RWPE2 (cell line): Measurements from ENCODE around the gene GBA2.

ENCODE experiments used
- ATAC-seq: fragments of 200-7000 bp; cut with Tn5 transposase; 3 replicates; pipeline ENCODE4 v1.9.1; 2021; ENCODE audit warnings: low read depth
- DNase-seq: peaks from one replicate; pipeline ENCODE4 v3.0.0-alpha.2; 2020; ENCODE audit warnings: low spot score
- H3K27ac ChIP-seq: fragments of 450-650 bp; 2 replicates; pipeline ENCODE4 v1.5.1; 2017; ENCODE audit warnings: mild to moderate bottlenecking; ENCODE audit not compliant: poor library complexity, severe bottlenecking
- H3K27me3 ChIP-seq: fragments of 250-450 bp; sonication (Bioruptor Pico); 2 replicates; pipeline ENCODE4 v1.5.1; 2021; ENCODE audit warnings: mild to moderate bottlenecking, moderate library complexity; ENCODE audit not compliant: insufficient read depth, poor library complexity, severe bottlenecking
- H3K36me3 ChIP-seq: fragments of 250-450 bp; sonication (Bioruptor Pico); 2 replicates; pipeline ENCODE4 v1.5.1; 2020; ENCODE audit warnings: low read depth, mild to moderate bottlenecking, moderate library complexity
- H3K4me1 ChIP-seq: fragments of 250-450 bp; sonication (Bioruptor Pico); 2 replicates; pipeline ENCODE4 v1.5.1; 2021; ENCODE audit warnings: mild to moderate bottlenecking, moderate library complexity; ENCODE audit not compliant: insufficient read depth, poor library complexity, severe bottlenecking
- H3K4me3 ChIP-seq: fragments of 250-450 bp; sonication (Bioruptor Pico); 2 replicates; pipeline ENCODE4 v1.5.1; 2021; ENCODE audit warnings: mild to moderate bottlenecking, moderate library complexity; ENCODE audit not compliant: severe bottlenecking
- H3K9me3 ChIP-seq: fragments of 250-450 bp; sonication (Bioruptor Pico); 2 replicates; pipeline ENCODE4 v1.5.1; 2021; ENCODE audit warnings: mild to moderate bottlenecking, moderate library complexity; ENCODE audit not compliant: severe bottlenecking
- TF ChIP-seq, protein P1 (sequence below): fragments of 450-650 bp; IDR thresholded peaks from one replicate; pipeline ENCODE4 v1.5.1; 2017; ENCODE audit warnings: mild to moderate bottlenecking, moderate library complexity; ENCODE audit not compliant: poor library complexity, severe bottlenecking

GBA2 gene

DNA sequence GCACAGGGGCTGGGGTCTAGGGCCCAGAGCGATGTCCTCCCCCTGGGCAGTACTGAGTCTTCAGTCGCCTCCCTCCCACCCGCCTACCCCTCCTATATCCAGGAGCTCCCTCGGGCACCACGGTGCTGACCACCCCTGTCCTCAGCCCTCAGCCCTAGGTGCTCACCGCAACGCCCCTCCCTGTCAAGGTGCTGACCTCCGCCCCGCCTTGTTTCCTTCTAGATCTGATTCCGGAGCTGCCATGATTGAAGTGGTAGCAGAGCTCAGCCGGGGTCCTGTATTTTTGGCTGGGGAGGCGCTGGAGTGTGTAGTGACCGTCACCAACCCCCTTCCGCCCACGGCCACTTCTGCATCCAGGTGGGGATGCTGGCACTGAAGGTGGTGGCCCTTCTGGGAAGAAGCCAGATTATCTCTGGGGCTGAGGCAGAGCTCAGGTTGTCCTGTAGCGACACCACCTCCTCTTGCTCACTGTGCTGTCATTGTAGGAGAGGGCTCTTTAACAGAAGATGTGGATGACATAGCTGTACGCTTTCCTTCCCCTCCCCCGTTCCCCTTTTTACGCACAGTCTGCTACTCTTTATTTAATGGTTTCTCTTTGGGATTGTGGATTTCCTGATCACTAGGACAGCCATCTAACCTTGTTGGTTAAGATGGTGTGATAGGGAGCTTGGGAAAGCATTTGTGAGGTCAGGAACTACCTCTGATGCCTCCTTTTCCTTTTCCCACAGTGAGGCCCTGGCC lies 657 bp upstream of the GBA2 start:
- Histone ChIP-seq H3K27ac (peak overlapping the region; percentile 77), H3K36me3 (peaks cover 58% of the 10 kb centered on the region)
- no peak for DNase-seq

DNA sequence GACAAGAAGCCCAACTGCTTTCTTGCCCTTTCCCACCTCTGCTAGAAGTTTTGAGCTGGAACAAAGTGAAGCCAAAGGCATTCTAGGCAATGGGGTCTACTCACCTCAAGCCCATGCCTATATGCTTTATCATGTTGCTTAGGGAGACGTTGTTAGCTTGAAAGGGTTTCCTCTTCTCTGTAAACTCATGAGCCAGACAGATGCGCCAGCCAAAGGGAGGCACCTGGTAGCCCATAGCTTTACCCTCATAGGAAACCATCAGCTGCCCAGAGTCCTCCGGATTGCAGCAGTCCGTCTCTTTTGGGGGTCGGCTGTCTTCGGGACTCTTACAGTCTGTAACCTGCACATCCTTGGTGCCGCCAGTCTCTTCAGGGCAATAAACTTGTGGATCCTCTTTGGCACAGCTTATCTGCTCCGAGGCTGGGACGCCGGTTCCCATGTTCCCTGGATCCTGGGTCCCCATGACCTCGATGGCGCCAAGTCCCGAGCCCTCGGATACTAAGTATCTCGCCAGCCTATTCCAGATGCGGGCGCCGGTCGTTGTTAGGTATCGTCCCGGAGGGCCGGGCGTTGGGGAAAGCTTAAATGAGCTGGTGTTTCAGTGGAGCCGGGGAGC lies 678 bp downstream of the GBA2 start:
- no peaks in the 10 kb centered on the region for H3K9me3 ChIP-seq
- no peaks in the 10 kb centered on the region for H3K27me3 ChIP-seq
- DNase-seq: no peak
- peaks cover 67% of the 10 kb centered on the region for H3K36me3 ChIP-seq
- H3K4me3 ChIP-seq: peak overlapping the region; percentile 98
- TF ChIP-seq, protein P1, sequence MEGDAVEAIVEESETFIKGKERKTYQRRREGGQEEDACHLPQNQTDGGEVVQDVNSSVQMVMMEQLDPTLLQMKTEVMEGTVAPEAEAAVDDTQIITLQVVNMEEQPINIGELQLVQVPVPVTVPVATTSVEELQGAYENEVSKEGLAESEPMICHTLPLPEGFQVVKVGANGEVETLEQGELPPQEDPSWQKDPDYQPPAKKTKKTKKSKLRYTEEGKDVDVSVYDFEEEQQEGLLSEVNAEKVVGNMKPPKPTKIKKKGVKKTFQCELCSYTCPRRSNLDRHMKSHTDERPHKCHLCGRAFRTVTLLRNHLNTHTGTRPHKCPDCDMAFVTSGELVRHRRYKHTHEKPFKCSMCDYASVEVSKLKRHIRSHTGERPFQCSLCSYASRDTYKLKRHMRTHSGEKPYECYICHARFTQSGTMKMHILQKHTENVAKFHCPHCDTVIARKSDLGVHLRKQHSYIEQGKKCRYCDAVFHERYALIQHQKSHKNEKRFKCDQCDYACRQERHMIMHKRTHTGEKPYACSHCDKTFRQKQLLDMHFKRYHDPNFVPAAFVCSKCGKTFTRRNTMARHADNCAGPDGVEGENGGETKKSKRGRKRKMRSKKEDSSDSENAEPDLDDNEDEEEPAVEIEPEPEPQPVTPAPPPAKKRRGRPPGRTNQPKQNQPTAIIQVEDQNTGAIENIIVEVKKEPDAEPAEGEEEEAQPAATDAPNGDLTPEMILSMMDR: no peak
- H3K27ac ChIP-seq: peak overlapping the region; percentile 77
- peaks cover 7% of the 10 kb centered on the region for H3K4me1 ChIP-seq
- ATAC-seq: peak; percentile 3; the same call in 2 of the 3 replicates

More for the DNA sequence above, 657 bp upstream of the GBA2 start:
- TF ChIP-seq, protein P1: peak; percentile 19
- Histone ChIP-seq H3K4me3 (peak overlapping the region; percentile 98), H3K27me3 (no peaks in the 10 kb centered on the region), H3K4me1 (peaks cover 7% of the 10 kb centered on the region), H3K9me3 (no peaks in the 10 kb centered on the region)
- peak; percentile 67 for ATAC-seq

DNA sequence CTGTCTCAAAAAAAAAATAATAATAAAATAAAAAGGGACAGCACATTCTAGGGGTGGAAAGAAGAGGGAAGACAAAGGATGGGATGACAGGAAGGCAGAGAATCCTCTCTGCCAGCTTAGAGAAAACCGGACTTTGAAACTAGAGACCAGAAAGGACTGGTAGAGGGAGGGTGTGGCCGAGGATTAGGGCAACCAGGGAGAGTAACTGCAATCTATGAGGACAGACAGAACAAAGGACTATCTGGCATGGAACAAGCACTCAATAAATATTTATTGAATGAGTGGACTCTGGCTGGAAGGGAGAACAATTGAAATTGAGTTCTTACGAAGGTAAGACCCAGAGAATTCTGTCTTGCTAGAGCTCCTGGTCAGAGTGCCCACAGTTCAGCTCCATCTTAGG lies 2.4 kb downstream of the GBA2 start:
- DNase-seq (no peak), ATAC-seq (peak; percentile 19; the same call in 1 of the 3 replicates)
- Histone ChIP-seq H3K27me3 (no peaks in the 10 kb centered on the region), H3K4me1 (peaks cover 7% of the 10 kb centered on the region), H3K27ac (no peak overlapping the region), H3K36me3 (peaks cover 69% of the 10 kb centered on the region), H3K4me3 (peak overlapping the region; percentile 98), H3K9me3 (no peaks in the 10 kb centered on the region)
- TF ChIP-seq, protein P1: no peak

DNA sequence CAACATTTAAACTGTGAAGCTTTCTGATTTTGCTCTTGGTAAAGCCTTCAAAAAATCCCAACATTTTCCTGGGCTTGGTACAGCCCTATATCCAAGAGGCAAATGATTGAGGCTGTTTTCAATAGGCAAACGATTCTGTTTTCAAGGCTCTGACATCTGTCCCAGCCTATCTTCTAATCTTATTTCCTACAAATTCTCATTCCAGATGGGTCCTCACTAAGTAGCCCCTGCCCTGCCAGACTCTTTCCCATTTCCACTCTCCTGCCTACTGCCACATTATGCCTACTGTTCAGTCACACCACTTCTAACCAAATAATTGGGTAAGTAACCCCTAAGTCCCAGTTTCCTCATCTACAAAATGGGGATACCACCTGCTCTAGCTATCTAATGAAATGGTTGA lies 3.5 kb downstream of the GBA2 start:
- H3K4me1 ChIP-seq: peaks cover 7% of the 10 kb centered on the region
- H3K36me3 ChIP-seq: peaks cover 68% of the 10 kb centered on the region
- no peak overlapping the region for H3K4me3 ChIP-seq
- DNase-seq (no peak), ATAC-seq (no peak)
- TF ChIP-seq, protein P1: no peak
- no peaks in the 10 kb centered on the region for H3K27me3 ChIP-seq
- H3K27ac ChIP-seq: no peak overlapping the region
- no peaks in the 10 kb centered on the region for H3K9me3 ChIP-seq
